Brain microvascular endothelial cell (primary cell): ENCODE data around the gene SPATA18.

Experiments used
- DNase-seq: peaks from one replicate; pipeline ENCODE4 v3.0.0-alpha.2; 2020
- H3K27ac ChIP-seq: fragments of 250-450 bp; sonication (Bioruptor Pico); 2 replicates; pipeline ENCODE4 v1.5.1; 2020; ENCODE audit warnings: mild to moderate bottlenecking, moderate library complexity
- H3K27me3 ChIP-seq: fragments of 250-450 bp; sonication (Bioruptor Pico); replicated peaks from 2 replicates; pipeline ENCODE4 v1.5.1; 2020; ENCODE audit warnings: mild to moderate bottlenecking
- H3K36me3 ChIP-seq: fragments of 250-450 bp; sonication (Bioruptor Pico); replicated peaks from 2 replicates; pipeline ENCODE4 v1.5.1; 2020; ENCODE audit warnings: mild to moderate bottlenecking
- H3K4me3 ChIP-seq: 2 replicates; pipeline ENCODE4 v1.5.1; 2011; ENCODE audit warnings: low read depth, mild to moderate bottlenecking, control low read depth, low read length, moderate library complexity
- in situ Hi-C: cut with HindIII; loops from 2 replicates; pipeline ENCODE4 v1.10.0; 2017; ENCODE audit warnings: low sequenced_read_pairs, low pct_ligation_motif_present
- TF ChIP-seq, protein P1 (sequence below): IDR thresholded peaks from 2 replicates; pipeline ENCODE4 v1.5.1; 2011; ENCODE audit warnings: low read depth, mild to moderate bottlenecking, moderate library complexity, low read length, control low read depth, inconsistent platforms; ENCODE audit errors: missing control alignments

Gene SPATA18

DNA sequence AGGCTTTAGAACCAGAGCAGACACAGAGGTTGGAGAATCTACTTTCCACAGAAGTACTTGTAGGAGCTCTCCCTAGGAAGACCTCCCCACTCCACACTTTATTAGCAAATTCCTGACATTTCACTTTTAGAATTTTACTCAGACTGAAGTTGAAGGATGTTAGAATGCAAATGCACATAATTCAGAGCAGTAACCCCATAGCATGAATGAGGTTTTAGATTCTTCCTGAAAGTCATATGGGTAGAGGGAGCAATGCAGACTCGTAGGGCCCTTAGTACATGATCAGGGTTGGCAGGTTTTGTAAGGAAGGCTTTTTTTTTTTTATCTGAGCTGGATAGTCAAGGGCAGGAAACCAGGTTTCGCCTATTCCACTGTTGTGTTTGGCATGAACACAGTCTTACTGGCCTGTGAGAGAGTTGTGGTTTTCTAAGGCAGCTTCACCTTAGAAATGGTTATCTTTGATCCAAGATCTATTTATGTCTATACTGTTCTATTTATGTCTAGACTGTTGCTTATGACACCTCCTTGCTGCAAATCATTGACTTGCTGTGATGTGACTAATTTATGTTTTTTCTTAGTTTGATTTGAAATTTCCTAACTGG, 48.9 kb downstream of the SPATA18 start:
- TF ChIP-seq, protein P1, sequence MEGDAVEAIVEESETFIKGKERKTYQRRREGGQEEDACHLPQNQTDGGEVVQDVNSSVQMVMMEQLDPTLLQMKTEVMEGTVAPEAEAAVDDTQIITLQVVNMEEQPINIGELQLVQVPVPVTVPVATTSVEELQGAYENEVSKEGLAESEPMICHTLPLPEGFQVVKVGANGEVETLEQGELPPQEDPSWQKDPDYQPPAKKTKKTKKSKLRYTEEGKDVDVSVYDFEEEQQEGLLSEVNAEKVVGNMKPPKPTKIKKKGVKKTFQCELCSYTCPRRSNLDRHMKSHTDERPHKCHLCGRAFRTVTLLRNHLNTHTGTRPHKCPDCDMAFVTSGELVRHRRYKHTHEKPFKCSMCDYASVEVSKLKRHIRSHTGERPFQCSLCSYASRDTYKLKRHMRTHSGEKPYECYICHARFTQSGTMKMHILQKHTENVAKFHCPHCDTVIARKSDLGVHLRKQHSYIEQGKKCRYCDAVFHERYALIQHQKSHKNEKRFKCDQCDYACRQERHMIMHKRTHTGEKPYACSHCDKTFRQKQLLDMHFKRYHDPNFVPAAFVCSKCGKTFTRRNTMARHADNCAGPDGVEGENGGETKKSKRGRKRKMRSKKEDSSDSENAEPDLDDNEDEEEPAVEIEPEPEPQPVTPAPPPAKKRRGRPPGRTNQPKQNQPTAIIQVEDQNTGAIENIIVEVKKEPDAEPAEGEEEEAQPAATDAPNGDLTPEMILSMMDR = no peak
- Histone ChIP-seq H3K36me3 (no peaks in the 10 kb centered on the region), H3K4me3 (no peak overlapping the region), H3K27me3 (no peaks in the 10 kb centered on the region), H3K27ac (no peak overlapping the region)
- in situ Hi-C loops = no loop called here
- DNase-seq = no peak

DNA sequence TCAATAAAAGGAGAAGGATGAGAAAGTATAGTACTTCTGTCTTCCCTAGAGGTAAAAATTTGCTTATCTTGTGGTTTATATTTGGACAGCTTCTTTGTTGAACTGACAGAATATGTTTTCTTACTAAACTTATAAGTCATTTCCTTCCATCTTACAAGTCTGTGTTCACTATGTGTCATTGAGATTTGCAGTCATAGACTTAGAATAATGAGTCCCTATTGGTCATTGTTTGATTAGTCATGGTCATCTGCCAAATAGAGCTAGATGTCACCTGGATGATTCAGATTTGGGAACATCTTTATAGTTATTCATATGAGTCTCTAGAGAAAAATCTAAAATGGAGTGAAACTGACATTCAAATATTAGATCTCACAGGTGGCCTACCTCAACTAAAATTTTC, 51.5 kb downstream of the SPATA18 start:
- Histone ChIP-seq H3K27me3 (no peaks in the 10 kb centered on the region), H3K4me3 (no peak overlapping the region), H3K36me3 (no peaks in the 10 kb centered on the region), H3K27ac (no peak overlapping the region)
- no peak for DNase-seq
- TF ChIP-seq, protein P1 = no peak
- in situ Hi-C loops = no loop called here

DNA sequence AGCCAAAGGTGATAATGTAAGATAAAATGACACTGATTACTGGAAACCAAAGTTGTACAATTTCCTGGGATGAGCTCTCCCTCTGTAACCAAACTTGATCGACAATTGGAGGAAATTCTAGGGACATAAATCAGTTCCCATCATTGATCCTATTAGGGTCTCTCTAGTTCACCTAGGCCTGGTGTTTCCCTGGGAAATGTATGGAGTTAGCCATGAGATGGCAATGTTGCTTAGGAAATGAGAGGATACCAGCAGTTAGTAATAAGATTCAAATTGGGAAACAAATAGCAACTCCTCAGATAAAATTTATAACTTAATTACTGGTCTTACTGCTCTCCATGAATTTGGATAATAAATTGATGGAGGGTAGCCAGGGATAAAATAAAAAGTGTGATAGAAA, 52.2 kb downstream of the SPATA18 start:
- DNase-seq = no peak
- no peak overlapping the region for H3K4me3 ChIP-seq
- in situ Hi-C loops = no loop called here

DNA sequence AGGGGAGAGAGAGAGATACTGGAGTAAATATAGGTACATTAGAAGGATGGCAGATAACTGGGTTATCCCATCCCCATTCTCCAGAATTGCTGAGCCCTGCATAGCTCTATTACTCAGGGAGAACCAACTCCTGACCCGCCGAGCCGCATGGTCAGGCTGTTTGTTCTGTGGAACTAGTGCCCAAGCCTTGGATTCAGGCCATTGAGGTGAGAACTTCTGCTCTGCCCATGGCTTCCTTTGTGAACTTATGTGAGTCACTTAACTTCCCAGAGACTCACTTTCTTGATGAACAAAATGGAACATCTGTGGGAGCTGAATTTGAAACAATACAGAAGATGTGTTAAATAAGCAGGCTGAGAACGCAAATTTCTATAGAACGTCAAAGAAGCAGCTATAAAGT, 54.2 kb downstream of the SPATA18 start:
- Histone ChIP-seq H3K4me3 (no peak overlapping the region), H3K36me3 (no peaks in the 10 kb centered on the region), H3K27ac (no peak overlapping the region), H3K27me3 (no peaks in the 10 kb centered on the region)
- no peak for DNase-seq
- in situ Hi-C loops = no loop called here
- TF ChIP-seq, protein P1 = no peak

More for the DNA sequence above, 52.2 kb downstream of the SPATA18 start:
- Histone ChIP-seq H3K36me3 (no peaks in the 10 kb centered on the region), H3K27ac (no peak overlapping the region), H3K27me3 (no peaks in the 10 kb centered on the region)
- TF ChIP-seq, protein P1 = peak; percentile 42

DNA sequence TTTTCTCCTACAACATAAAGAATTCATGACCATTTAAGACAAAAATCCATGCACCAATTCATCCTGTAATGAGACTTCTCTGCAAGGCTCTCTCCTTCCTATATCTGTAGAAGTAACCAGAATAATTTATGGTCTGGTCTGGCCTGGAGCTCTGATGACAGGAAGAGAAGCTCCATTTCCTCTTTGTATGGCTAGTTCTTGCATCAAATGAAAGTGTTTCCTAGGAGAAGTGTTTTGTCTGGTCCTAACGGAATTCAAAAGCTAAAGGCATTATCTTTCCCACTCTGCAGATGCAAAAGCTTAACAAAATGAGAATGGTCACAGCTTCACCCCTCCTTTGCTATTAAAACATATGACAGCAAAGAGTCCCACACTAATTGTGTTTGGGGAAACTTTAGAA, 55.1 kb downstream of the SPATA18 start:
- Histone ChIP-seq H3K4me3 (no peak overlapping the region), H3K36me3 (no peaks in the 10 kb centered on the region), H3K27me3 (no peaks in the 10 kb centered on the region), H3K27ac (no peak overlapping the region)
- TF ChIP-seq, protein P1 = no peak
- in situ Hi-C loops = no loop called here
- no peak for DNase-seq

DNA sequence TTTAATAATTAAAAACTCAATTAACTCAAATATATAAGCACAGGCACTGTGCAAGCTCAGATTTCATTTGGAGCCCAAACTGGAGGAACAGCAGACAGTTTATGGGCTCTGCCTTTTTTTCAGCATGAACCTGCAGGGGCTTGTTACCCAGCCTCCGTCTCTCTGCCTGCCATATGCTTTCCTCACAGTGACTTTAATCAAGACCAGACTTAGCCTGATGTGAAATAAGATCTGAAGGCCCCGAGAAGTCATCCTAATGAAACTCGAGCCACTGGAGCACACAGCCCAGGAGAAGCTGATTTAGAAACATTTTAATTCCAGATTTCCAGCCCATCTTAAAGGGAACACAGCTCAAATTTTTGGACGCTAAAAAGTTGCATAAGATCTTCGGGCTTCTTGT, 55.6 kb downstream of the SPATA18 start:
- Histone ChIP-seq H3K27ac (no peak overlapping the region), H3K4me3 (no peak overlapping the region), H3K27me3 (no peaks in the 10 kb centered on the region), H3K36me3 (no peaks in the 10 kb centered on the region)
- TF ChIP-seq, protein P1 = no peak
- DNase-seq = no peak
- in situ Hi-C loops = no loop called here
